Mucosa of descending colon (tissue), 3 donors: ENCODE measurements around the gene DPT. TPM values are rescaled to one million over a fixed set of nuclear protein-coding genes. Genes with fewer than 3 reads are reported as not detected.

ENCODE experiments used
- ATAC-seq: fragments of 200-7000 bp; cut with Tn5 transposase; one replicate; pipeline ENCODE4 v1.9.1; 2020; ENCODE audit warnings: mild to moderate bottlenecking, moderate library complexity
- DNase-seq, 3 donors: peaks; one replicate each; pipeline ENCODE4 v3.0.0-alpha.2; 2020
- H3K36me3 ChIP-seq: fragments of 200-600 bp; one replicate; pipeline ENCODE4 v1.8.0; 2021; ENCODE audit warnings: low read depth, mild to moderate bottlenecking
- H3K4me1 ChIP-seq: fragments of 200-600 bp; one replicate; pipeline ENCODE4 v1.8.0; 2021; ENCODE audit warnings: low read depth, mild to moderate bottlenecking
- H3K4me3 ChIP-seq: fragments of 200-600 bp; one replicate; pipeline ENCODE4 v1.8.0; 2021; ENCODE audit warnings: mild to moderate bottlenecking
- H3K9me3 ChIP-seq: fragments of 200-600 bp; one replicate; pipeline ENCODE4 v1.8.0; 2021; ENCODE audit warnings: mild to moderate bottlenecking
- intact Hi-C, 2 donors: fragments of 100-400 bp; cut with DNase I in 1 of 2; cut with micrococcal nuclease in 1 of 2; formaldehyde crosslinking; loops; one replicate each; pipeline versions ENCODE4 v1.11.0 to v1.11.1; 2022; cut with DNase I, micrococcal nuclease
- total RNA-seq, 3 donors: library from RNA; stranded (reverse); fragmentation: NEBNext Ultra II Directional in 2 of 3; extraction: Animal tissue kit (Norgen Biotek cat#: 25700) in 2 of 3; gene quantifications; one replicate each; pipeline versions ENCODE4 v1.2.1 to v1.2.4, GENCODE V29; 2021 to 2023
- TF ChIP-seq, protein P1 (sequence below): fragments of 200-600 bp; IDR thresholded peaks from one replicate; pipeline ENCODE4 v1.8.0; 2022; ENCODE audit warnings: antibody characterized with exemption, mild to moderate bottlenecking
- donor health status: DM: no; HTN: no; CAD: no; lungs with moderate emphysema.
- donor health status: DM: no; HTN: no; CAD: no.
- donor health status: DM: no; HTN: yes; CAD: no.

Gene DPT
- total RNA-seq, 3 donors from 2014 or later, result 4.8 to 277 (median 16.9) TPM

DNA sequence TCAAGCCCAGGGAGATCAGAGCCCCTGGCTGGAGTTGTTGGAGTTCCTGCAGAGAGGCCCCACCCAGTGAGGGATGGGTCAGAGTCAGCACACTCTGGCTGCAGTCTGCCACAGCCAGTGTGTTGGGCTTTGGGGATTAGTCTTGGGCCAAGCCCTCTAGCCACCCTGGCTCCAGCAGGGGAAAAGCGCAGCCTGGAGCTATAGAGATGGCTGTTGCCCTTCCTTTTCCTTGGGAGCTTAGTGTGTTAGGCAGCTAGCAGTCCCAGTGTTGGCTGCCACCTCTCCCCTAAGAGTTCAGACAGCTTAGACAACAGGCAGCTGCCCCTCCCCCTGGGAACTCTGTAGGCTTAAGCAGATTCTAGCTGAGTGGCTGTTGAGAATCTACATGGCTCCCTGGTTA, 45.1 kb downstream of the DPT start:
- Histone ChIP-seq H3K9me3 (no peaks in the 10 kb centered on the region), H3K36me3 (no peaks in the 10 kb centered on the region), H3K4me3 (no peak overlapping the region), H3K4me1 (peaks cover 4% of the 10 kb centered on the region)
- TF ChIP-seq, protein P1, sequence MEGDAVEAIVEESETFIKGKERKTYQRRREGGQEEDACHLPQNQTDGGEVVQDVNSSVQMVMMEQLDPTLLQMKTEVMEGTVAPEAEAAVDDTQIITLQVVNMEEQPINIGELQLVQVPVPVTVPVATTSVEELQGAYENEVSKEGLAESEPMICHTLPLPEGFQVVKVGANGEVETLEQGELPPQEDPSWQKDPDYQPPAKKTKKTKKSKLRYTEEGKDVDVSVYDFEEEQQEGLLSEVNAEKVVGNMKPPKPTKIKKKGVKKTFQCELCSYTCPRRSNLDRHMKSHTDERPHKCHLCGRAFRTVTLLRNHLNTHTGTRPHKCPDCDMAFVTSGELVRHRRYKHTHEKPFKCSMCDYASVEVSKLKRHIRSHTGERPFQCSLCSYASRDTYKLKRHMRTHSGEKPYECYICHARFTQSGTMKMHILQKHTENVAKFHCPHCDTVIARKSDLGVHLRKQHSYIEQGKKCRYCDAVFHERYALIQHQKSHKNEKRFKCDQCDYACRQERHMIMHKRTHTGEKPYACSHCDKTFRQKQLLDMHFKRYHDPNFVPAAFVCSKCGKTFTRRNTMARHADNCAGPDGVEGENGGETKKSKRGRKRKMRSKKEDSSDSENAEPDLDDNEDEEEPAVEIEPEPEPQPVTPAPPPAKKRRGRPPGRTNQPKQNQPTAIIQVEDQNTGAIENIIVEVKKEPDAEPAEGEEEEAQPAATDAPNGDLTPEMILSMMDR, result no peak
- ATAC-seq, result no peak
- intact Hi-C loops, result no loop called here
- DNase-seq, result no peak

DNA sequence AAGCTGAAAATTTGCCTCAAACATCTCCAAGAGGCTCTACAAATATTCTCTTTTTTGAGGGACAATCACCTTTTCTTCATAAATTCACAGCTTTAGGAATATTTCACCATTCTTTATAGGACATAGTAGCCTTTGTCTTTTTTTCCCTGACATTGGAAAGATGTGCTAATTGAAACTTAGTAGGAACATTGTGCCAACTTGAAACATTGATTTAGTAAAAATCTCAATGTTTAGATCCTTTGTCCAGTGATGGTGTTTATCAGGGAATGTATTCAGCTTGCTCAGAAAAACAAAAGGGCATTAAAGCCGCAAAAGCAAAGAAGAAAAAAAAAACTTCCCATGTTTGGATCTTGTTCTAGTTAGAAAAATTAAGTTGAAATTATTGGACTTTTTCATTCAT, 52.1 kb downstream of the DPT start:
- Histone ChIP-seq H3K36me3 (no peaks in the 10 kb centered on the region), H3K4me1 (no peaks in the 10 kb centered on the region), H3K9me3 (no peaks in the 10 kb centered on the region), H3K4me3 (no peak overlapping the region)
- TF ChIP-seq, protein P1, result no peak
- ATAC-seq, result no peak
- intact Hi-C loops, result no loop called here
- DNase-seq, result no peak

DNA sequence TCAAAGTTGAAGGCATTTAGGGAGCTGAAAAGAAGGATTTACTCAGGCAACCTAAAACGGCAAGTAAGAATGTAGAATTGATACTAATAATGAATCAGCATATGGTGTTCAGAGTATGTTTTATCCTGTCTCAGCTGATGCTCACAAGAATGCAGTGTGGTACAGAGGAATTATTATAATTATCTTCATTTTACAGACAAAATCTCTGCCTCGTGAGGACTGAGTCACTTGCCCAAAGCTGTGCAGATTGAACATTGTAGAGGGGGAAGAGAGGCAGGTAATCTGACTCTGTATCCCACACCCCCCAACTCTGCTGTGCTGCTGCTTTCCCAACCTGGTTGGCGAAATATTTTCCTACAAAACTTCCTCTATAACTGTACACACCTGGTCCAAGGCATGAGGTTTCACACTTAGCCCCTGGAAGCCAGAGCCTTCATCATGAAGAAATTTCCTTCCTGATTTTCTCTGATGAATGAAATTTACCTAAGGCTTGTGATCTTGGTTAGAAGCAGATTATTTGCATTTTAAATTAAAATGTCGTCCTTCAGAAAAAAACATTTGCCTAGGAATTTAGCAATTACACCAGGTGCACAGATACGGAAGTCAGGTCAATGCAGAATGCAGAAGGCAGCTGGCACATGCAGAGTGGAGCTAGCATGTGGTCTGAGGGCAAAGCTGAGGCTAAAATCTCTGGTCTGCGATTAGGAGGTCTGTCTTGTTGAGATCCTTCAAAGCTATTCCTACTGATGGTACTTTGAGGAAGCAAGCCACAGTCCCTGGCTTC, 52.8 kb downstream of the DPT start:
- intact Hi-C loops, result no loop called here
- Histone ChIP-seq H3K36me3 (no peaks in the 10 kb centered on the region), H3K4me3 (no peak overlapping the region), H3K4me1 (no peaks in the 10 kb centered on the region), H3K9me3 (no peaks in the 10 kb centered on the region)
- TF ChIP-seq, protein P1, result no peak
- ATAC-seq (no peak), DNase-seq (no peak)

DNA sequence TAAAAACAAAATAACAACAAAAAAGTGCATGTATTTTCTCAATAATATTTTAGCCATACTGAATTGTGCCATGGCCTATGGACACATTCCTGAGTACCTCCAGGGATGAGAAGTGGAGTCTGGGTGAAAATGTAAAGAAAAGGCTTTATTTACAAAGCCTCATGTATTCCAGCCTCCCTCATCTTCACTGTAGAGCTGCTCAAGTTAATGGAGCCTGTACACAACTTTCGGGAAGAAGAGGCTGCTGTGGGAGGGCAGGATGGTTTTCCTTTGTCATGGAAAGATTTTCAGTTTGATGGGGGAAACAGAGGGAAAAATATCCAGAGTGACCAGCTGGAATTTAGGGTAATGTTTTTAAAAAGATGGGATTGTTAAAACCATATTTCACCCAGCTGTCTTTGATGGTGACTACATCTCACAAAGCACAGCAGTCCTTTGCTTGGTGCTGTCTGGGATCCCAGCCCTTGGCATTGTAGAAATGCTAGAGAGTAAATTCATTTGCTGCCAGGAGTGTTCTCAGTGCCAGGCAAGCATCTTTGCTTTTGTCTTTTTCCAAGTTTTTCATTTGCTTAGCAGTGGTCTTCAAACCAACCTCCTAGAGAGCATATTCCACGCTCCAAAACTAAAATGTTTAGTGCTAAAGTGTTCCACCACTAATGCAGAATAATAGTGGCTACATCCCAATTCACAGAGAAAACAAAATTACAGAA, 54.9 kb downstream of the DPT start:
- Histone ChIP-seq H3K4me3 (no peak overlapping the region), H3K9me3 (no peaks in the 10 kb centered on the region), H3K36me3 (no peaks in the 10 kb centered on the region), H3K4me1 (no peaks in the 10 kb centered on the region)
- DNase-seq, result no peak
- no peak for ATAC-seq
- TF ChIP-seq, protein P1, result no peak
- intact Hi-C loops, result no loop called here

DNA sequence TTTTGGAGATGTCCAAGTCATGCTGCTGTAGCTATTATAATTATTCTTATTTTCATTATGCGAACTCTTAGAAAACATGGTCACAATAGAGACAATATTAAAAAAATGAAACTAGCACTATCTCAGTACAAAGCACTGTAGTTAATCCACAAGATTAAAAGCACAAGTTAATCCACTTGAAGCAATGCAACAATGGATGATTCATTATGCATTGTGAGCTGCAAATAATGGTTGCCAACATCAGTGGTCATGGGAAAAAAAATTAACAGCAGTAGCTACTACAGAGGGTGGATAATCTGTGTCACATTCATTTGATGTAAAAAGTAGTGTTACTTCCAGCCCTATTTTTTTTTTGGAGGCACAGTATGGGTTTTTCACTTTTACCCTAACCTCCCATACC, 56.7 kb downstream of the DPT start:
- intact Hi-C loops, result no loop called here
- no peak for DNase-seq

More for the DNA sequence above, 56.7 kb downstream of the DPT start:
- Histone ChIP-seq H3K36me3 (no peaks in the 10 kb centered on the region), H3K4me3 (no peak overlapping the region), H3K9me3 (no peaks in the 10 kb centered on the region), H3K4me1 (no peaks in the 10 kb centered on the region)
- TF ChIP-seq, protein P1, result no peak
- no peak for ATAC-seq
